CD4-positive, alpha-beta T cell treated with Interleukin-15 for 4 hours (primary cell): ENCODE measurements around the gene COX17.

Source experiments
- DNase-seq: peaks from one replicate; pipeline ENCODE4 v3.0.0-alpha.2; 2020; ENCODE audit warnings: low spot score

Gene COX17

DNA sequence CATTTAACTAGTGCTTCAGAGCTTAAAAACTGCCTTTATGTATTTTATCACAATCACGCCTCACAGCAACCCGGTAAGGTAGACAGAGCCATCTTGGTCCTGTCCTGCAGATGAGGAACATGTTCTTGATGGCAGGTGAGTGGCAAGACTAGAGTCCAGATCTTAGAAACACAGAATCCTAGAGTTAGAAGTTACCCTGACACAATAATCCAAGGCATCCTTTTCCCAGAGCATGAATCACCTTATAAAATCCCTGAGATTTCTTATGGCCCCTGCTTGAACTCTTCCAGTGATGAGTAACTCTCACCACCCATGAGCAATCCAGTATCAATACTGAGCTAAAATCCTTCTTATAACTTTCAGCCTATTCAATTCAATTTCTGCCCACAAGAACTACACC is 33.7 kb downstream of the COX17 start:
- no peak for DNase-seq

DNA sequence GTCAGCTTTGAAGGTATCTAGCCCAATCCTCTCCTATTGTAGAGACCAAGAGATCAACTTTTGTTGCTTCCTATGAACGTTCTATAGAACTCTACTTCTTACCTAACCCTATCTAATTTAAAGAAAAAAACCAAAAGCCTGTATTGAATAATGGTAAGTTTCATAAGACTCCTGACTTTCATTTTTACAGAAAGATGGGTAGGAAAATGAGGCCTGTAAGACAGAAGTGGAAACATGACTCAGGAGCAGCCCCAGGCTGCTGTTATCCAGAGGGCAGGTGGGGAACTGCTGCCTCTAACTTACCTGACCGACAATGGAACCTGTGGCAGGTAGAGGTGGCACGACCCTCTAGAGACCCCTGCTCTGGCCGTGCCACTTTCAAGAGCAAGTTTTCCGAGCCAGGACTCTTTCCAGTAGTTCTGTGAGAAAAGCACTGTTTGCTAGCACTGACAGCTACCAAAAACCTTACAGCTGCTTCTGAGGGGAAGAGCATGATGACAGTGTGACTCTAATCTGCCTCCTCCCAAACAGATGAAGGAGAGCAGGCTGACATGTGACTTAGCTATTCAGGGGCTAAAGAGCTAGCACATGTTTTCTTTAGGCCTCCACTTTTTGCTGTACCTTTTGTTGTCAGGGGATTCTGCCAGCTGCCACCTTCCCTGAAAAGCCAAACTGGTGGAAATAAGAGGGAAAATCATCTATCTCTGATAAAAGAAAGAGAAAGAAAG is 34.3 kb downstream of the COX17 start:
- no peak for DNase-seq

DNA sequence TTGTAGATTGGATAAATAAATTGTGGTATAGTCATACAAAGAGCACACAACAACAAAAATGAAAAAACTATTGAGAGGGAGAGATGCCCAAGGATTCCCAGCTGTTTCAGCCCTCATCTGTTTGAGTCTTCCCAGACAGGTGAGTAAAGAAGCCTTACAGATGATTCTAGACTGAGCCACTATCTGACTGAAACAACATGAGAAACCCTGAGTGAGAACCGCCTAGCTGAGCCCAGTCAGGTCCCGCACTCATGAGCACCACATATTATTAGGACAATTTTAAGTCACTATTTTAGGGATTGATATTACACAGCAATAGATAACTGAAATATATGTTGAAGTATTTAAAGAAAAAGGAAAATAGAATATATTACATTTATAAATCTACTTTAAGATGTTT is 35.8 kb downstream of the COX17 start:
- DNase-seq: no peak

DNA sequence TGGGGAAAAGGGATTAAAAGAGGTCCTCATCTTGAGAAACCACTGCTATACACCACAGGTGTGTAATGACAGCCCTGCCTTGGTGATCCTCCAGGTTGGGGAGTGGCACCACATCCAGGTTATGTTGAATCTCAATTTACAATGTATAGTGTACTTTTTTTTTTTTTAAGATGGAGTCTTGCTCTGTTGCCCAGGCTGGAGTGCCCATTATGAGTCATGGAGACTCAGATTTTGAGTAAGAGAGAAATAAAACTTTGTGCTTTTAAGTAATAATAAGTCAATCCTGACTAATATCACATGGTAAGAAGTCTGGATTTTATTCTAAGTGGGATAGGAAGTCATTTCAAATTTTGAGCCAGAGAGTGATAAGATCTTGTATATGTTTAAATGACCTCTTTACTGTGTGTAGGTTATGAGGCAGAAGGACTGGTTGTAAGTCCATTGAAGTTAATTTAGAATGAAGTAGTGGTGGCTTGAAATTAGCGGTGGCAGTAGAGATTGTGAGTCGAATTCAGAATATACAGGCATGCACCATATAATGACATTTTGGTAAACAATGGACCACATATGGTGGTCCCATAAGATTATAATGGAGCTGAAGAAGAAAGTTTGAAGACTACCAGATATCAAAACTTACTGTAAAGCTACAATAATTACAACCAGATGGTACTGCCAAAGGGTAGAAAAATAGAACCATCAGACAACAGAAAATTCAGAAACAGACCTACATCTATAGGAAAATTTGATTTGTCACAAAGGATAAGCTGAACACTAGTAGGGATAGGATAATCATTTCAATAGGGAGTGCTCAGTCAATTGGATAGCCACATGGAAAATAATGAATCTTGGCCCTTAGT is 37.5 kb downstream of the COX17 start:
- DNase-seq: no peak

DNA sequence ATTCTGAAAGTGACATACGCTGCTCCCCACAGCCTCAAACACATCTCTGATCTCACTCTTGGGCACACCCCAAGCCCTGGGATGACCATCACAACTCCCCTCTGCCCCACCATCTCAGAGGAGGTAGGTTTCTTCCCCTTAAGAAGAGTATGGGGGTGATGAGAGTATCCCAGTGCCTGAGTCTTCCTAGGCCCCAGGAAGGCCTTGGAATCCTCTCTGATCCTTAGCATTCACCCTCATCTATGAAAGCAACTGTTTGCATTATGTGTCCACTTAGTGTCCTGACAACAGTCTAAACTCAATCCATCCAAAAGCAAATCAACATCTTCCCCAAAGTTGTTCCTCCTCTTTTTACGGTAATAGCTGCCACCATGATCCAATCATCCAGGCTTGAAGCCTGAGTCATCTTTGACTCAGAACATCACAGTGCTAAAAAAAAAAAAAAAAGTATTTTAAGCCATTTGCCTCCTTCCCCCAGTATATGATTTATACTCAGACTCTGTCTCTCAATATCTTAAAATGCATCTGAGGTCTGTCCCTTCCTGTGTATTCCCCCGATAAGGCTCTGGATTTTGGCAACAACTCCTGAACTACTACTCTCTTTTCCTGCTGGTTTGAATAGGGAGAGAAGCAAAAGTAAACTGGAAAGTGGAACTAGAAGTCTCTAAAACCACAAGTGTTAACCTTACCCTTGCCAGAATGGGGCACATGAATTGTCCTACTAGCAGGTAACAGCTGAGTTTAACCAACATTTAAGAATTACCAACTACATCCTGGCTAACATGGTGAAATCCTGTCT is 39.3 kb downstream of the COX17 start:
- no peak for DNase-seq

DNA sequence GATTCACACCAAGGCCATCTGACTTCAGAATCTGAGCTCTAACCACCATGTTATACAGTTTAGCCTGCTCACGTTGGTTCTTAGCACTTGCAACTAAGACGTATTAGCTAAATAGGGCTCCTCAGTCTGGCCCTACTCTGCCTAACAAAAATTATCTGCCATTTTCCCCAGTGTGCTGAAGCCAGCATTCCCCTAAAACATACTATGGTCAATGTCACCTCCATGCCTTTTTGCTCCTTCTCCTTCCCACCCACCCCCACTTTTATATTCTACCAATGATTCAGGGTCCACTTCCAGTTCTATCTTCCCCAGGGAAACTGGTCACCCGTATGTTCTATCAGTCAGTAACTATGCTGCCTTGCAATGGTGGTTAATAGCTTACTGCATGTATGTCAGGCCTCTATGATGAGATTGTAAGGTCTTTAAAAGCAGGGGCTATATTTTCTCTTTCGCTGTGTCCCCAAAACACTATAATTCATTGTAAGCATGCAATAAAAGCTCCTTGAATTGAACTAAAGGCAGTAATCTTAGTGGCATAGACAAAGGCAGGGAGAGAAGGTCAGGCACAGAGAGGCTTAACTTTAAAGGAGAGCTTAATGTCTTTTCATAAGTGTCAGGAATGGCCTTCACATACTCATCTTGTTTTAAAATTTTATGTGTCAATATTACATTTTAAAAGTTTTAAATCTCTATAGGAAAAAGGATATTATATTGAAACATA is 40.2 kb downstream of the COX17 start:
- DNase-seq: no peak

DNA sequence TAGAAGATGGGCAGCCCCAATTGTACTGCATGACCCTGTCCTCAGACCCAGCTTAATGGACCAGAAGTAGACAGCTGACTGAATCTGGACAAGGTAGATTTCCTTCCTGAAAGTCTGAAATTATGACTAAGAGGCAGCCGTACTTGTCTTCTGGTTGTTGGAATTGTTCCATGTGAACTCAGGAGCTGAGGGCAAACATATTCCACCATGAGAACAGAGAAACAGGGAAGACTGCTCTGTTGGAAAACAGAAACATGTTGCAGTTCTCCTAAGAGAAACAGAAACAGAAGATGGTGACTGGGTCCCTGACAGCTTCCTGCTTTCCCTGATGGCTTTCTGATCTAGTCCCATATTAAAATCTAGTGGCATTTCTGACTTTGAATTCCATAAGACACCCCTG is 41.0 kb downstream of the COX17 start:
- DNase-seq: no peak

DNA sequence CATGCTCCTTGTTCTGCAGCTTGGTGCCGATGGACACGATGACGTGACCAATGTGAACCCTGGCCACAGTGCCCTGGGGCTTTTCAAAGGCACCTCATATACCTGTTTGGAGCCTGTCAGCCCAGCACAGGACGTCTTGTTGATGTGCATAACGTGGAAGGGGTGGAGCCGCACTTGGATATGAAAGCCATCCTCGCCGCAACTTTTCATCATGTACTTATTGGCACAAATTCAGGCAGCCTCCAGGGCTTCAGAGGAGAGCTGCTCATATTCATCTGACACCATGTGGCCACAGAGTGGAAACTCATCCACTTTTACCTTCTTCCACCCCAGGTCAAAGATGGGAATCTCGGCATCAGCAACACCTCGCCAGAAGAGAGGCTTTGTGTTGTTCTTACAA is 41.5 kb downstream of the COX17 start:
- no peak for DNase-seq

DNA sequence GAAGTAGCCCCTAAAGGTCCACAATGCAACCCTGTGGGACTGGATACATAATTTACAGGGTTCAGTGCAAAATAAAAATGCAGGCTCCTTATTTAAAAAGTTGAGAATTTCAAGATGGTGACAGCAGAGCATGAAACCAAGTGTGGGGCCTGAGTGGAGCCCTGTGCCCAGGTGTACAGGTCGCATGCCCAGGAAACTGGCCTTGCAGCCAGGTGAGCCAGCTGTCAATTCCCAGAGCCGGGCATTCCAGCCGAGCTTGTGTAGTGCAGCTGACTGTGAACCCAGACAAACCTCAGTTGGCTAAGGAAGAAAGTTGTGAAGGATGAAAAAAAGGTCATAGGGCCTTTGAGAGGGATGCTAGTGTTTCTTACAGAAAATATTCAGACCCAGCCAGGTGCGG is 44.4 kb downstream of the COX17 start:
- no peak for DNase-seq

DNA sequence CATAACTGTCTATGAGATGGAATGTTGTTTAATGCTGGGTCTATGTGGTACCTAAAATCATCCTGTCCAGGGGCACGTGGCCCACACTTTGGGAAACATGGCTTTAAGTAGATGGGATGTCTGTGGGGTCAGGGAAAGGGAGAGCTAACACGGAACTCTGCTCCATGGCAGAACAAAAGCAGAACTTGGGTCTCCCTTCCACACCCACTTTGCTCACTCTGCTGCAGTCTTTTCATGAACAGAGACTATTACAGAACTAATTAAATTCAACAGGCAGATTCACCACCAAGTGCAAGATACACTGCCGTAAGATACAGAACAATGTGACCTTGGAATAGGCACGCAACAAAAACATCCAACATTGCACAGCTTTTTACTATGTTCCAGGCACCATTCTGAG is 45.0 kb downstream of the COX17 start:
- DNase-seq: no peak

DNA sequence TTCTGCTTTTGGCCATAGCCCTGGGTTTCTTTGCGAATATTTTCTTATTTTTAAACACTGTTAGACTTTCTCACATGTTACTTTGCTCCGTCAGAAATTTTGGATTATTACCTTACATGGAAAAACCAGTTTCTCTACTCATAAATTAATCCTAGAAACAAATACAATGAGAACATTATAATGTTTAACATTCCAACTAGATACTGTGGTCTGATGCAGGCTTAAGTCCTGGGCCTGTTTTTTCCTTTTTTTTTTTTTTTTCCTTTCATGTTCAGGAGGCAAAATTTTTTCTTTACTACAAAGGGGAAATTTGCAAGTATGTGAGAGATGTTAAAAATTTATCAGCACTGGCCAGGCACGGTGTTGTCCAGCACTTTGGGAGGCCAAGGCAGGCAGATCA is 45.7 kb downstream of the COX17 start:
- no peak for DNase-seq

DNA sequence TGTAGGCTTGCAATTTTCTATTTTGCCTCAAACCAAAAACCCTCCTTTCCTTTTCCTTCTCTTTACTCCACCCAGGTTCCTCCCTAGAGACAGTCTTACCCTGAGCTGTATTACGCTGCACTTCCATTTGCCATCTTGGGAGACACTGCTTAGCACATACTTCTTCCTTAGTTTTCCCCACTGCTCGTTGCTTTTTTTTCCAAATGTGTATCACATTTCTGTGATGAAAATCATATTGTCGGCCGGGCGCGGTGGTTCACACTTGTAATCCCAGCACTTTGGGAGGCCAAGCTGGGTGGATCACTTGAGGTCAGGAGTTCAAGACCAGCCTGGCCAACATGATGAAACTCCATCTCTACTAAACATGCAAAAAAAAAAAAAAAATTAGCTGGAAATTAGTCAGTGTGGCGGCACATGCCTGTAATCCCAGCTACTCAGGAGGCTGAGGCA is 46.3 kb downstream of the COX17 start:
- no peak for DNase-seq

DNA sequence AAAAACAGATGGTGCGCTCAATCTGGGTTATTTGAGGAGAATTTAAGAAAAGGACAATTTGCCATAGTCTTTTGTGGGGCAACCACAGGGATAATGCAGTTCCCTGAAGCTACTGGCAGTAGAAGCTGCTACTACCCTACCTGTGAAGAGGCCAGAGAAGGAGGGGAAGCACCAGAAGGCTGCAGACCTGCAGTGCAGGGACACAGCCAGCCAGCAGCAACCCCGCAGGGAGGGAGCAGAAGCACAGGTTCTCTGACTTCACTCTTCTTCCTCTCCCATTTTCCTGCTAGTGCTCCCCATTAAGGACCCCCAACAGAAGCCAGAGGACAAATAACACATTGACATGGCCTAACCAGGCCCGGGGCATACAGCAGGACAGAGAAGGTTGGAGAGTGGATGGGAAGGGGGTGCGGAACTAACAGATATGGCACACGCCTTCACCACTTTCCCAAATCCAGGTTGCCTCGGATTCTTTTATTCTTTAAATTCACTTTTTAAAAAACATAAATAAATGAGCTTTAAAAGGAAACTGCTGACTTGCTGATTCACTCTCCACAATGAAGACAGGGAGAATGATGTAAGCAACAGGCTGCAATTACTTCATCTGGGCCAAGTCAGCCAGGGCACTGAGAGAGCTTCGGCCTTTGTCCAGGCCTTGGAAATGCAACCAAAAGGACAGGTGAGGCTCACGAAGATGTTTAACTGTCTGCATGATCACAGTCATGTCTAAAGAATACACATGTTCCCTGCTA is 46.9 kb downstream of the COX17 start:
- no peak for DNase-seq

DNA sequence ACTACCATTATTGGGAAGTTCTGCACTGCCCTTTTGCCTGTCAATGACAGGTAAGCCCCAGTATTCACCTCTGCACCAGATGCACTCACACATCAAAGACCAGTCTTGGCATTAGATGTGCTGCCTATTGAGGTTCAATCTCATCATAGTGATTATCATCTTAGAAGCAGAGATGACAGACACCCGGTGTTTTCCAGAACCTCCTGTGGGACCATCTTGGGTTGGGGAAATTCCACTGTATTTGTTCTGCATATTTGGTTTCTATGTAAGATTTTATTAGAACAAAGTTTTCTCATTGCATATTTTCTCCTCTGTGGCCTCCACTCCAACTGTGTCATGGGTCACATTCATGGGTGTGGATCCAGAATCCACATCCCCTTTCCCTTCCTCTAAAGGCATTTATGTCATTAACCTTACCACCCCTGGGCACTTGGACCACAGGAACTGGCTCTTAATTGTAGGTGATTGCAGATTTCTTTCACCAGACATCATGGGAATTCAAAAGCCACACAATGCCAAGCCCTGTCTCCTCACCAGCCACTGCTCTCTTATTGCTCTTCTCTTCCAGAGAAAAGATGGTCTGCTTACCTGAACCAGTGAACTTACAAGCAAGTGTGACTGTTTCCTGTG is 48.3 kb downstream of the COX17 start:
- peak; percentile 30 for DNase-seq

DNA sequence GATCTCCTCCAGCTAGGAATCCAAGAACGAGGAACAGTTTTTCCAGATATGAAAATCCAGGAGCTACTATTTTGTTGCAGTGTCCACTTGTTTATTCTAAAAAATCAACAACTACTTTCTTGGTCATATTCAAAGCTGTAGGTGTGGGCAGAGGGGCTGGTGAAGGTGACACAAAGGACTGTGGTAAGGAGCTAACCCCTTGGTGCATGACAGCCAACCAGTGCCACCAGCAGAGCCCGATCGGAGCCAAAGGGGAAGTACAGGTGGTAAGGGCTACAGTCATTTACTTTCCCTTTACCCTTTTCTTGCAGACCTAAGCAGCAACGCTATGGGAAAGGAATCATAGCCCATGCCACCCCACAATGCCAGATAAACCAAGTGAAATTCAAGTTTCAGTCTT is 48.8 kb downstream of the COX17 start:
- DNase-seq: peak; percentile 22

DNA sequence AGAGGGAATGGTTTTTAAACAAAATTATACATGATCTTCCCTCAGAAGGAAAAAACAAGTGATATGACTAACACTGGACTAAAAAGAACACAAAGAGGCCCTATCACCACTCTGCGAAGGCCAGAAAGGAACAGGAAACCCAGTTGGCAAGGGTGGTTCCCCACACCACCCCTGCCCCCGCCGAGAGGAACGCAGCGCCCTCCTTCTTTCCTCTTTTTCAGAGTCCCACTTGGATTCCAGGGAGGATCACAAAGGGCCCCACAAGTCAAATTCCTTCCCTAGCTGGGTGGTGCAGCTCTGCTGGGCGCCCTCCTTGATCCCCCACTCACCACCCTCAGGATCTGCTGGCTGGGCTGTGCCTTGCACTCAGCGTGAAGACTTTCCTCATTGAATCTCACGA is 49.7 kb downstream of the COX17 start:
- DNase-seq: peak; percentile 28

DNA sequence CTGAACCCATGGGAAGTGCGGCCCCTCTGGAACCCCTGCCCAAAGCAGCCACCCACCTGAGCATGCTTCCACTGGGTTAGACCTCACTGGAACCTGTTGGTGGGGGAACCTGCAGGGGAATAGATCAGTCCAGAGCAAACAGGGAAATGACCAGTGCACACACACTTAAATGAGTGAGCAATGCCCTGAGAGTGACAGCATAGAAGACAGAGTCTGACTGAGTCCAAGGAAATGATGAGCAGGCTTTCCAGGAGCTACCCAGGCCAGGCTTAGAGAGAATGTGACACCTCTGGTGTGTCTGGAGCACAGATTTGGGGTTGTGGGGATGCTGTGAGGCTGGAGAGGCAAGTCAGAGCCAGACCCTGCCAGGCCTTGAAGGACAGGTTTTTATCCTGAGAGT is 51.0 kb downstream of the COX17 start:
- DNase-seq: no peak

DNA sequence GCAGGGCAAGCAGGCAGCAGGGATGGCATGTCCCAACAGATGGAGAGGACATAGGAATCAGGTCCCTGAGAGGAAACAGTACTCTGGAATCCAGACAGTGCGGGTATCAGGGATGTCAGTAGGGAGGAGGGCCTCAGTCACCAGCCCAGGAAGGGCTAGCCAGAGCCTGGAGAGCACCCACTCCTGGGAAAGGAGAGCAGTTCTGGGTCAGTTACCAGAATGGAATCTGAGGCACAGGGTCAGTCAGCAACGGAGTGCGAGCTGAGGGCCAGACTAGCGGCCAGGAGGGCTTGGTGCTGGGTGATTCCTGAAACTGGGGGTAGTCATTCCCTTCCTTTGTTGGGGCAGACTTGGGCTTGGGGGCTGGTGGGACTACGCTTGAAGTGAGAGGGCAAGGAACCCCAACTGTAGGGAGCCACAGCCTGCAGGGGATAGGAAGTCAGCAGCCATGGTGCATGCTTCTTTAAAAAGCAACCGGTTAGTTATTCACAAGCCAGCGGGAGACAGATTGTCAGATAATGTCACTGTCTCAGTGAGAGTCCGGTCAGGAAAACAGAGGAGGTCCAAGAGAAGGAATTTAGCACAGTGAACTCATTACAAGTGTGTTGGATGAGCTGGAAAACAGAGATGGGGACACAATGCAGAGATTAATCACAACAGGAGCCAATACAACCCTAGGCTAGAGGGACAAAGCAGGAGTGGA is 51.6 kb downstream of the COX17 start:
- DNase-seq: no peak

DNA sequence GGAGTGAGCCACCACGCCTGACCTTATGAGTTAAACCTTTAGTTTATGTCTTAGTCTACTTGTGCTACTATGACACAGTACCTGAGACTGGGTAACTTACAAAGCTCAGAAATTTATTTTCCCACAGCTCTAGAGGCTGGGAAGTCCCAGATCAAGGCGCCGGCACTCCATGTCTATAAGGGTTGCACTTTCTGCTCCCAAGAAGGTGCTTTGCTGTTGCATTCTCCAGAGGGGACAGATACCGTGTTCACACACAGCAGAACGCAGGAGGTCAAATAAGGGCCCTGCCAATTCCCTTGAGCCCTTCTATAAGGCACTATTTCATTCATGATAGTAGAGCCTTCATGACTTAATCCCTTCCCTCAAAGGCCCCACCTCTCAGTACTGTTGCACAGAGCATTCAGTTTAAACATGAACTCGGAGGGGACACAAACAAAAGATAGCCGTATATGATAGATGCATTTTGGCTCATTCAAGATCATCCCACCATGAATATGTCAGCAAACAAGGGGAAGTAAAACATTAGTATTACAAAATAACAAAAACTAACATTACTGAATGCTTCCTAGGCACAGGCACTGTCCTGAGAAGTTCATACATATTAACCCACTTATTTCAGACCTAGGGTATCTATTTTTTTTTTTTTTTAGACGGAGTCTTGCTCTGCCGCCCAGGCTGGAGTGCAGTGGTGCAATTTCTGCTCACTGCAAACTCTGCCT is 53.0 kb downstream of the COX17 start:
- no peak for DNase-seq

DNA sequence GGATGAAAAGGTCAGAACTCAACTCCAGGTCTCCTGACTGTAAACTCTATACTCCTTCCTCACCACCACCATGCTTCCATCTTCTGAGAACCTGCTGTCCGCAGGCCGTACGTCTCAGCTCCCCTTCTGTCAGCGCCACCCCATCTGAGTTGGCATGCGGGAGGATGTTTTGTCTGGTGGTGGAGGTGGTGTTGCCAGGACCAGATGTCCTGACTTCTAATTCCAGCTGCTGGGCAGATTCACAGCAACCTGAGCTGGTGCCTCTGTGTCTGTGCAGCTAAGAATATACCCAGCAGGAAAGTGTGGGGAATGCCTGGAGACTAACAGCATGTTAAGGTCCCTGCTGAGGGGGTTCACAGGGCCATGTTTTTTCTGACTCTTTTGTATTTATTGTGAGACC is 56.3 kb downstream of the COX17 start:
- DNase-seq: no peak
